HG02852 (cell line): ENCODE measurements around the gene CDH4.

ENCODE experiments used
- ATAC-seq: cut with Tn5 transposase; IDR thresholded peaks from one replicate; pipeline ENCODE4 v1.9.1; 2021; ENCODE audit warnings: mild to moderate bottlenecking, moderate library complexity; ENCODE audit not compliant: unreplicated experiment

Gene CDH4

GRCh38 chr20:61588411-61589385, 336.6 kb downstream of the CDH4 start:
- no peak for ATAC-seq

GRCh38 chr20:61590236-61590635, 338.2 kb downstream of the CDH4 start:
- no peak for ATAC-seq

DNA sequence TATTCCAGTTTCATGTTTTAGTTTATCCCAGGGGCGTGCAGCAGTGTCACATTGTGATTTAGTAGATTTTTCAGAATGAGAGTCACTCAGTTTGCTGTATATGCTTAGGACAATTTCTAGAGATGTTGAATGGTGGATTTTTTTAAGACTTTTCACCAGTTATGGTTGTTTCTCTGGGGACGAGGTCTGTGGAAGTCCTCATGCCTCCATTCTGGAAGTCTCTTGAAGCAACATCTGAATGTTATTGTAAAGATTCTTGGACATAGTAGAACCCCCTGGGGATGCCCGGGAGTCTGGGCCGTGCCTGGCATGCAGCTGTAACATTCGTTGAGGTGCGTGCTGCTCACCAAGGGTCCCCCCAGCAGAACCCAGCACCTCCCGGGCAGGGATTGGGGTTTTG, 341.5 kb downstream of the CDH4 start:
- ATAC-seq, result no peak

DNA sequence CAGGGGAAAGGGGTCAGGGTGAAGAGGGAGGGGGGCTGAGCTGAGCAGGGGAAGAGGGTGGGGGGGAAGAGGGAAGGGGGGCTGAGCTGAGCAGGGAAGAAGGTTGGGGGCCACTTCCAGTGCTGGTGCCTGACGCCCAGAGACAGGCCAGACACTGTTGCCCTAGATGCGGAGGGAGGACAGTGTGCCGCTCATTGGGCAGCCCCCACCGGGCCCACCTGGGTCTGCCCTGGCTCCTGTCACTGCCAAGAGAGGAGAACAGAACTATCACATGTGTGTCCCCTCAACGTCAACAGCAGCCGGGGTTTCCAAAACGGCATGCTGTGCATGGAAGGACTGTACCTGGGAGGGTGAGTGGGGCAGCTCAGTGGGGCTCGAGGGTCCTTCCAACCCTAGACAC, 342.1 kb downstream of the CDH4 start:
- no peak for ATAC-seq

DNA sequence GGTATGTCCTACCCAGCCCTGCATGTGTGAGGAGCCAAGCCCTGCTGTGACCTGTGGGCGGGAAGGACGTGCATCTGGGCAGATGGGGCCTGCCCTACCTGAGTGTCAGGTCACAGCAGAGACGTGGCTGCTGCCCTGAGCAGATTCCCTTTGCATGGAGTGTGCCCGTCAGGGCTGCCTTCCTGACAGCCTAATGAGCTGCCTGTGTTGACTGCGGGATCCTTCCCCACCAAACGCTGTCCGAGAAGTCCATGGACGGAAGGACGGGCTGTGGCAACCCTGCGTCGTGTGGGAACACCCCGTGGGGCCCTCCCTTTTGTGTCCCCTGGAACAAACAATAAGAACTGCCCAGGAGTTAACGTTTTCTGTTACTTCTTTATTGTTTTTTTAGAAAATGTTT, 343.2 kb downstream of the CDH4 start:
- ATAC-seq, result no peak

DNA sequence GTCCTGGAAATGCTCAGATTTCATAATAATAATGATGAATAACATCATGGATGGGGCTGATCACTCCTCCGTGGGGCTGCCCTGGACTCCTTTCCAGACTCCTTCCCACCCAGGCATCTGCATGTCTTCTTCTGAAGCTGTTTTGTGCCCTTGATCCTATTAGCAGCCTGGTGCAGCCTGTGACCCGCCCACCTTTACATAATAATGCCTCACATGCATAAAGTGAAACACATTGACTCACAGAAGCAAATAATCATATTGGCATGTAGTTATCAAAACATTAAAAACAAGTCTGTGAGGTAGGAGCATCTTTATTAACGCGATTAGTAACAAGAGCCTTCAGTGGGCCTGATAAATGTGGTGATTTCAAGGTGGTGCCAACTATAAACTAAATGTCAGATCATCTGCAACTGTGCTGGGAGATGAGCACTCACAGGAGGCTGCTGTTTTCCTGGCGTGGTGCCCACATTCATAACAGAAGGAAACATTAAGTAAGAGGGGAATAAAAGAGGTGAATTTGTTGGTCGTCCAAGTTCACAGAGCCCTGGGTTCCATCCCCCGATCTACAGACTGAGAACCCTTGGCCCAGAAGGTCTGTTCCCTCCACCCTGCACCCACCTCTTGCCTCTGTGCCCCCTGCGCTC, 344.7 kb downstream of the CDH4 start:
- no peak for ATAC-seq

GRCh38 chr20:61597996-61598395, 345.9 kb downstream of the CDH4 start:
- ATAC-seq, result no peak

DNA sequence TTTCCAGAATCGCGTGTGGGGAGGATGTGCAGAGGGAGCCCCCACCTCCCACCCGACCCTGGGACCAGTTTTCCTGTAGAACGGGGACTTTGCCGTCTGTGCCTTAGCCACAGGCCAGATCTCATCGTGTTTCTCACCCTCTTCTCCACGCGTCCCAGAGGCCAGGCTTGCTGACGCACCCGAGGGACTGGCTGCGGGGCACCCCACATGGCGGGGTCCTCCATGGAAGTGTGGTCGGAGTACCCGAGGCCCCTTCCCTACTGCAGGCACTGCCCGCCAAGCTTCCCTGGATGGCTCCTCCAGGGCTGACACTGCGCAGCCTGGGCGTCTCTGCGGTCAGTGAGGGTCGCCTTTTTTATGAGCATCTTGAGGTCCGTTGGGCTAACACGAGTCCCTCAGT, 346.5 kb downstream of the CDH4 start:
- no peak for ATAC-seq

DNA sequence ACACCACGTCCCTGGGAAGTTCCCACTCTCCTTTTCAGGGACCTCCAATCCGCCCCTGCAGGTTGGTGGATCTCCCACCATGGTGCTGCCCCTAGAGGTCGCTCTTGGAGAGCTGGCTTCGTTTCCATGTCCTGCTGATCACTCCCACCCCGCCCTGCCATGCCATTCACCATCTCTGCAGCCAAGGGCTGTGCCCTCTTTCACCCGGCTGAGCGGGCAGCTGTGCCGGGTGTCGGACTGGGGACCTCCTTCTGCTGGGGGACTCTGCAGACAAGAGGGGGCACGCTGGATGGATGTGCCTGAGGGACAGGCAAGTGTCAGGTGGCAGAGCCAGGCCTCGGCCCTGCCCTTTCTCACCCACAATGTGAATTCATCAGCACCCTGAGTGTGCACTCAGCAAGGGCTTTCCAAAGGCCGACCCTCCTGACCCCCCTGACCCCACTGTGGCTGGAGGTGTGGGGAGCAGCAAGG, 347.0 kb downstream of the CDH4 start:
- no peak for ATAC-seq

GRCh38 chr20:61599541-61599992, 347.5 kb downstream of the CDH4 start:
- ATAC-seq, result no peak

DNA sequence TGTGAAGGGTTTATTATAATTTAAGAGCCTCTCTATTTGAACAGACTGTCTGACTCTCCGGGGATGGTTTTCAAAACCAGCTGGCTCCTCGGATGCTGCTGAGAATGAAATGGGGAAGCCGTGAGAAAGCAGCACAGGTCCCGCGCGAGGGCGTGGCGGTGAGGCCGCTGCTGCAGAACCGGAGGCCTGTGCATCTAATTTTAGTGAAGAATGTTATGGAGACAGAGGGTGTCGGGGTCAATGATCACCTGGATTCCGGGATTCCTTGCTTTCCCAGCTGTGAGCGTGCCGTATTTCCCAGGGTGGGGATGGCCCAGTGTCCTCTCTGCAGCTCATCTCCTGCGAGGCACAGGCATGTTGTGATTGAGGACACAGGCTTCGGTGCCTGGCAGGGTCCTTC, 348.0 kb downstream of the CDH4 start:
- ATAC-seq, result no peak

GRCh38 chr20:61601361-61601760, 349.3 kb downstream of the CDH4 start:
- ATAC-seq, result no peak

DNA sequence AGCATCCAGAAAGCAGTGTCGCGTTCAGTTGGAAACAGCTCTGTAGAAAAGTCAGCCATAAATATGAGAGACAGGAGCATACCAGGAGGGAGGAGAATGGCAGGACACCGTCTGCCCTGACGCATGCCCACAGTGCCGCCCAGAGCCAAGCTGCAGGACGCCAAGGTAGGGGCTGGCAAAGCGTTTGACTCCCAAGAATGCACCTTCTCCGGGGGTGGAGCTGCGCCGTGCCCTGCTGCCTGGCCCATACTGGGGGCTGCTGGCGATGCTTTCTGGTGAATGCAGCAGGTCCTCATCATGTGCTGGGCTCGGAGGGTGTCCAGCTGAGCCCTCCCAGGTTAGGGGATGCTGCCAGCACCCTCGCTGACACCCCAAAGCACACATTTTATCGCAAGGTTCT, 349.8 kb downstream of the CDH4 start:
- no peak for ATAC-seq

GRCh38 chr20:61603715-61604114, 351.7 kb downstream of the CDH4 start:
- ATAC-seq, result no peak

DNA sequence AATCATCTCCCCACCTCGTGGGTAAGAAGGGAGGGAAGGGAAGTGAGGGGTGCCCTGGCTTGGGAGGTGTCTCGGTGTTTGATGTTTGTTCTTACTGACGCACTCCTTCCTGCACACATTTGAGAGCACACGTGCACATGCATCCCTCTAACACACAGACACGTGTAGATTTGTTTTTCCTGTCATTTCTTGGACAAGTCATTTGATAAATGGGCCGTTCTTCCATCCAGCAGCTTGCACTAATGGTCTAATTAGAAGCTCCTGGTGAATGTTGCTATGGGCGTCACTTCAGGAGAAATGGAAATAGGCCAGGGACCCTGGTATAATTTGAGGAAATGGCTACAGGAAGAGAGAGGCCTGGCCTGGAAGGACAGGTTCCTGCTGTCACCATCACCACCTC, 352.5 kb downstream of the CDH4 start:
- no peak for ATAC-seq

- no peak for ATAC-seq
Observed at GRCh38 chr20:61605283-61605682, 353.2 kb downstream of the CDH4 start.

GRCh38 chr20:61605862-61606557, 353.9 kb downstream of the CDH4 start:
- no peak for ATAC-seq

GRCh38 chr20:61608275-61609085, 356.4 kb downstream of the CDH4 start:
- no peak for ATAC-seq

- no peak for ATAC-seq
Observed at GRCh38 chr20:61609461-61609860, 357.4 kb downstream of the CDH4 start.

DNA sequence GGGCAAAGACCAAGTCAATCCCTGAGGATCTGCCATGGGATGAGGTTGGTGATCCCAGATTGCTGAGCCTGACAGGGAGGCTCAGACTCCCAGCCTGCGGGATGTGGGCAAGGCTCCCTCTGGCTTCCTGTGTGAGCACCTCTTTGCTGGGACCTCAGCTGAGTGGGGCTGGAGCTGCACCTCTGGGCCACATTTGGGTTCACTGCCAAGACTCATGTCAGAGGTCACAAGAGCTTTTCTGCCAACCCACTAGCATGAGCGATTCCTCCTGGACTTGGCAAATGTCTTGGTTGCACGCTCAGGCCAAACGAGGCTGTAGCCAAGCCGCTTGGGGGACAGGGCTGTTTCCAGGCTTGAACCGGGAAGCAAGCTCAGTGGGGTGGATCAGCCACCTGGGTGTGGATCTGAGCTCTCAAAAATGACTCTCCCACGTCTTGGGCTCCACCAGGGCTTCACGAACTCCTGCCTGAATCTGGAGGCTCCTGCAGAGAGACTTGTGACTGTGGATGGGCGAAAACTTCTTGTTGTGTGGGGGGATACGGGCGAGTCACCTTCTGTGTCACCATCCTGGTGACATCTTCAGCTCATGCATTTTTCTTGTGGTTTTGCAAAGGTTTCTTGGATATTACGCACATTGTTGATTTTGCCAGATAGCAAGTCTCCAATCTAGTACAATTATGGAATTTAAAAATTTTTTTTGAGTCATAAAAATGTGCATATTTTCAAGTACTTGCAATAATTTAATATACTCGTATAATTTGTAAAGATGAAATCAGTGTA, 359.5 kb downstream of the CDH4 start:
- no peak for ATAC-seq
